ENCODE data around the gene DDX60. TPM values are rescaled to one million over a fixed set of nuclear protein-coding genes. Genes with fewer than 3 reads are reported as not detected.
"Not testable (repeated sequence)": the region's sequence is repeated elsewhere in the genome, so short reads cannot be mapped to it uniquely, and the experiment has no call there.

Gene DDX60
- total RNA-seq, 2 experiments from 2014 or later = not detected

DNA sequence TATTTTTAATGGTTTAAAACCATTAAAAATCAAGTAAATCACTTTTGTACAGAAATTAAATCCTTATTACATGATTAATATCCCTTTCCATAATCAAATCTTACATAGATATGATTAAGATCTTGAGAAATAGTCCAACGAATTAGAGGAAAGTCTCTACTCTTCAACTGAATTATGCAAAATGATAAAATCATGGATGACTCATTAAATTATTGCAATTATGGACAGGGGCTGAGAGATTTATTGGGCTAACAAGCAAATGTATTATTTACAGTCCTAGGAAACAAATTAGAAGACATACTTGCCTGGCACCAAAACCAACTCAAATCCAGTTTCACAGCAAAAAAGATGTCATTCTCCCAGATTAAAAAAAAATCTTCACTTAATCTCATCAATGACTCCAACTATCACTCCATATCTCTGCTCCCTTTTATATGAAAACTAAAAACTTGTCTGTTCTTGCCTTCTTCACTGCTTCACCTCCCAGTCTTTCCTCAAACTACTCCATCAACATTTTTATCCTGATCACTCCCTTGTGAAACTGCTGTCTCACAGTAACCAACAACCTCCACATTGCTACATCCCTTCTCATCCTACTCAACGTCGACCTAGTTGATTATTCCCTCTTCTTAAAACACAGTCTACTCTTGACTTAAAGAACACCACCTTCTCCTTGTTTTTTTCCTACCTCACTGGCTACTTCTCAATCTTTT, 18.4 kb upstream of the DDX60 start:
- Histone ChIP-seq H3K9me2 (ENCODE audit: insufficient read depth, low read length) (no peaks in the 10 kb centered on the region), H3K36me3 (ENCODE audit: insufficient read depth, low read length) (no peaks in the 10 kb centered on the region), H3K4me3 (ENCODE audit: low read depth, low read length, poor library complexity, severe bottlenecking) (no peak overlapping the region), H3K4me2 (ENCODE audit: low read length) (no peak overlapping the region), H3K79me2 (ENCODE audit: insufficient read depth, low read depth, low read length) (no peaks in the 10 kb centered on the region), H3K9me3 (ENCODE audit: low read length) (no peaks in the 10 kb centered on the region), H2AFZ (ENCODE audit: low read length) (no peak overlapping the region), H3K4me1 (ENCODE audit: insufficient read depth, low read length, poor library complexity, severe bottlenecking) (no peaks in the 10 kb centered on the region), H3K27ac (ENCODE audit: low read depth, low read length, poor library complexity, severe bottlenecking) (no peak overlapping the region), H4K20me1 (ENCODE audit: insufficient read depth, low read length) (no peaks in the 10 kb centered on the region)
- TF ChIP-seq EZH2phosphoT487 (IDR thresholded peaks at IDR 0.05; ENCODE audit: borderline replicate concordance, low read depth, low read length) = no peak
- TF ChIP-seq, protein P1, sequence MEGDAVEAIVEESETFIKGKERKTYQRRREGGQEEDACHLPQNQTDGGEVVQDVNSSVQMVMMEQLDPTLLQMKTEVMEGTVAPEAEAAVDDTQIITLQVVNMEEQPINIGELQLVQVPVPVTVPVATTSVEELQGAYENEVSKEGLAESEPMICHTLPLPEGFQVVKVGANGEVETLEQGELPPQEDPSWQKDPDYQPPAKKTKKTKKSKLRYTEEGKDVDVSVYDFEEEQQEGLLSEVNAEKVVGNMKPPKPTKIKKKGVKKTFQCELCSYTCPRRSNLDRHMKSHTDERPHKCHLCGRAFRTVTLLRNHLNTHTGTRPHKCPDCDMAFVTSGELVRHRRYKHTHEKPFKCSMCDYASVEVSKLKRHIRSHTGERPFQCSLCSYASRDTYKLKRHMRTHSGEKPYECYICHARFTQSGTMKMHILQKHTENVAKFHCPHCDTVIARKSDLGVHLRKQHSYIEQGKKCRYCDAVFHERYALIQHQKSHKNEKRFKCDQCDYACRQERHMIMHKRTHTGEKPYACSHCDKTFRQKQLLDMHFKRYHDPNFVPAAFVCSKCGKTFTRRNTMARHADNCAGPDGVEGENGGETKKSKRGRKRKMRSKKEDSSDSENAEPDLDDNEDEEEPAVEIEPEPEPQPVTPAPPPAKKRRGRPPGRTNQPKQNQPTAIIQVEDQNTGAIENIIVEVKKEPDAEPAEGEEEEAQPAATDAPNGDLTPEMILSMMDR (conservative IDR thresholded peaks at IDR 0.05; ENCODE audit: low read length) = no peak
- ChIA-PET POLR2A (no interaction called here), CTCF (ENCODE audit: unreplicated experiment) (no interaction called here)
- no TSS peak for BruUV-seq (replicated peaks)
- DNase-seq (ENCODE audit: low spot score) = no peak
- intact Hi-C loops (cut with micrococcal nuclease; ENCODE audit: unreplicated experiment) = no loop called here

DNA sequence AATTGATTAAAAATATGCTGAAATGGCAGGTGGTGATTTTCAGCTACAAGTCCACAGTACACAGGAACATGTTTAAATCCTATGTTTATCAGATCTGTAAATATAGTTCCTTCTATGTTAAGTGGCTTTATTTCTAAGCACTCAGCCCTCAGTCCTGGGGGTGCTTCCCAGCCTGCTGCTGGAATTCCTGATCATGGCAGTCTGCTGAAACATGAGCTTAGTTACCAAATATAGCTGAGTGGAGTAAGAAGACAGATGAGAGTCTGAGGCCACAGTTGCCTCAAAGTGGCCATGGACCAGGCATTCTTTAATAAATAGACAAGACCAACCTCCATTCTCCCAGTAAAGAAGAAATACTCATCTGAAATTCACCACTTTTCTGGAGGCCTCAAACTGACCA, 17.1 kb upstream of the DDX60 start:
- Histone ChIP-seq H3K9me3 (ENCODE audit: low read length) (no peaks in the 10 kb centered on the region), H2AFZ (ENCODE audit: low read length) (no peak overlapping the region), H3K36me3 (ENCODE audit: insufficient read depth, low read length) (no peaks in the 10 kb centered on the region), H3K4me2 (ENCODE audit: low read length) (no peak overlapping the region), H3K9me2 (ENCODE audit: insufficient read depth, low read length) (no peaks in the 10 kb centered on the region), H3K79me2 (ENCODE audit: insufficient read depth, low read depth, low read length) (no peaks in the 10 kb centered on the region), H3K4me1 (ENCODE audit: insufficient read depth, low read length, poor library complexity, severe bottlenecking) (no peaks in the 10 kb centered on the region), H3K27ac (ENCODE audit: low read depth, low read length, poor library complexity, severe bottlenecking) (no peak overlapping the region), H4K20me1 (ENCODE audit: insufficient read depth, low read length) (no peaks in the 10 kb centered on the region), H3K4me3 (ENCODE audit: low read depth, low read length, poor library complexity, severe bottlenecking) (no peak overlapping the region)
- no peak for DNase-seq (ENCODE audit: low spot score)
- TF ChIP-seq, protein P1 (conservative IDR thresholded peaks at IDR 0.05; ENCODE audit: low read length) = no peak
- TF ChIP-seq EZH2phosphoT487 (IDR thresholded peaks at IDR 0.05; ENCODE audit: borderline replicate concordance, low read depth, low read length) = no peak
- intact Hi-C loops (cut with micrococcal nuclease; ENCODE audit: unreplicated experiment) = no loop called here
- POLR2A ChIA-PET = interaction anchor here (0.5 kb wide), 1 partner anchor 73 kb away, joined by 3 read pairs; no protein-coding TSS in a partner anchor
- BruUV-seq (replicated peaks) = no TSS peak
- CTCF ChIA-PET (ENCODE audit: unreplicated experiment) = no interaction called here

DNA sequence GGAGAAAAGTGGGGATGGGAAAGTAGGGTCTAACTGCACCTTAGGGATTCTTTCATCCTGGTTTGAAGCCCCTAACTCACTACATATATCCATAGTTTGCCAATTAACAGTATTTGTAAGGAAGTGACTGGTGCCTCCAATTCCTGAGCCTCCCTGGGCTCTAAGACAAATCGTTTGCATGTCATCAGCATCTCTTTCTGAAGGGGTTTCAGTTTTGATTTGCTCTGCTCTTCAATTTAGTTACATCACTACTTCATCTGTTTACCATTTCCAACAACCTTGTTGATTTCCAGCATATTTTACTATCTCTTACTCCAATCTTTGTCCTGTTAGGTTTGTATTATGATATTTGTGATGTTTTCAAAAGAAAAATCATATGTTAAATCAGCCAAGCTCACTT, 15.5 kb upstream of the DDX60 start:
- no peak overlapping the region for H2AFZ ChIP-seq (ENCODE audit: low read length)
- H4K20me1 ChIP-seq (ENCODE audit: insufficient read depth, low read length) = no peaks in the 10 kb centered on the region
- no peak overlapping the region for H3K4me3 ChIP-seq (ENCODE audit: low read depth, low read length, poor library complexity, severe bottlenecking)
- no peak overlapping the region for H3K4me2 ChIP-seq (ENCODE audit: low read length)
- intact Hi-C loops (cut with micrococcal nuclease; ENCODE audit: unreplicated experiment) = no loop called here
- no peak for DNase-seq (ENCODE audit: low spot score)
- ChIA-PET CTCF (ENCODE audit: unreplicated experiment) (no interaction called here), POLR2A (interaction anchor here (0.6 kb wide), 1 partner anchor 223 kb away, joined by 3 read pairs; no protein-coding TSS in a partner anchor)
- BruUV-seq (replicated peaks) = no TSS peak
- no peak overlapping the region for H3K27ac ChIP-seq (ENCODE audit: low read depth, low read length, poor library complexity, severe bottlenecking)
- no peaks in the 10 kb centered on the region for H3K79me2 ChIP-seq (ENCODE audit: insufficient read depth, low read depth, low read length)
- no peaks in the 10 kb centered on the region for H3K36me3 ChIP-seq (ENCODE audit: insufficient read depth, low read length)
- H3K4me1 ChIP-seq (ENCODE audit: insufficient read depth, low read length, poor library complexity, severe bottlenecking) = no peaks in the 10 kb centered on the region
- no peaks in the 10 kb centered on the region for H3K9me3 ChIP-seq (ENCODE audit: low read length)
- no peaks in the 10 kb centered on the region for H3K9me2 ChIP-seq (ENCODE audit: insufficient read depth, low read length)
- TF ChIP-seq, protein P1 (conservative IDR thresholded peaks at IDR 0.05; ENCODE audit: low read length) = no peak
- TF ChIP-seq EZH2phosphoT487 (IDR thresholded peaks at IDR 0.05; ENCODE audit: borderline replicate concordance, low read depth, low read length) = no peak

DNA sequence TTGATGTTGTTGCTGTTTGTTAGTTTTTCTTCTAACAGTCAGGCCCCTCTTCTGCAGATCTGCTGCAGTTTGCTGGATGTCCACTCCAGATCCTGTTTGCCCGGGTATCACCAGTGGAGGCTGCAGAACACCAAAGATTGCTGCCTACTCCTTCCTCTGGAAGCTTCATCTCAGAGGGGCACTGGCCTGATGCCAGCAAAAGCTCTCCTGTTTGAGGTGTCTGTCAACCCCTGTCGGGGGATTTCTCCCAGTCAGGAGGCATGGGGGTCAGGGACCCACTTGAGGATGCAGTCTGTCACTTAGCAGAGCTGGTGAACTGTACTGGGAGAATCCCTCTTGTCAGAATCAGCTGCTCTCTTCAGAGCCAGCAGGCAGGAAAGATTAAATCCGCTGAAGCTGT, 12.0 kb upstream of the DDX60 start:
- H3K4me3 ChIP-seq (ENCODE audit: low read depth, low read length, poor library complexity, severe bottlenecking); H3K9me3 ChIP-seq (ENCODE audit: low read length); DNase-seq (ENCODE audit: low spot score); H3K36me3 ChIP-seq (ENCODE audit: insufficient read depth, low read length); H3K4me2 ChIP-seq (ENCODE audit: low read length); BruUV-seq (replicated peaks); H2AFZ ChIP-seq (ENCODE audit: low read length); POLR2A ChIA-PET; H3K9me2 ChIP-seq (ENCODE audit: insufficient read depth, low read length); H3K27ac ChIP-seq (ENCODE audit: low read depth, low read length, poor library complexity, severe bottlenecking); intact Hi-C loops (cut with micrococcal nuclease; ENCODE audit: unreplicated experiment); H3K4me1 ChIP-seq (ENCODE audit: insufficient read depth, low read length, poor library complexity, severe bottlenecking); CTCF ChIA-PET (ENCODE audit: unreplicated experiment); H4K20me1 ChIP-seq (ENCODE audit: insufficient read depth, low read length); H3K79me2 ChIP-seq (ENCODE audit: insufficient read depth, low read depth, low read length): not testable (repeated sequence)
